Keratinocyte (primary cell): Measurements from ENCODE around the gene ENPP1. TPM values are rescaled to one million over a fixed set of nuclear protein-coding genes. Genes with fewer than 3 reads are reported as not detected.

Source experiments
- DNase-seq: peaks from one replicate; pipeline ENCODE4 v3.0.0-alpha.2; 2011; ENCODE audit warnings: low read depth, missing footprints, low spot score
- FAIRE-seq: peaks from 2 replicates; lab custom pipeline; 2011; peaks lifted over from hg19 to GRCh38; lab: Jason Lieb, UNC
- H2AFZ ChIP-seq: 2 replicates; pipeline ENCODE4 v1.6.0; 2012; ENCODE audit warnings: low read length, control low read depth, inconsistent platforms; ENCODE audit not compliant: control insufficient read depth
- H3K27ac ChIP-seq: 2 replicates; pipeline ENCODE4 v1.5.1; 2011; ENCODE audit warnings: low read length; ENCODE audit not compliant: control insufficient read depth, insufficient read depth
- H3K27me3 ChIP-seq: 3 replicates; pipeline ENCODE4 v1.6.0; 2011; ENCODE audit warnings: low read length; ENCODE audit not compliant: control insufficient read depth, insufficient read depth; ENCODE audit errors: extremely low read depth
- H3K36me3 ChIP-seq, 2 experiments: 2 replicates in 1 of 2; 3 replicates in 1 of 2; pipeline ENCODE4 v1.5.1; 2011; ENCODE audit warnings: low read length in 2 of 2, mild to moderate bottlenecking in 1 of 2; ENCODE audit not compliant: control insufficient read depth in 2 of 2, insufficient read depth in 2 of 2; ENCODE audit errors: extremely low read depth in 1 of 2
- H3K4me1 ChIP-seq: 3 replicates; pipeline ENCODE4 v1.5.1; 2011; ENCODE audit warnings: low read length; ENCODE audit not compliant: control insufficient read depth, insufficient read depth; ENCODE audit errors: extremely low read depth
- H3K4me2 ChIP-seq: 3 replicates; pipeline ENCODE4 v1.6.0; 2011; ENCODE audit warnings: low read depth, low read length; ENCODE audit not compliant: control insufficient read depth, insufficient read depth; ENCODE audit errors: extremely low read depth
- H3K4me3 ChIP-seq, 3 experiments: fragments of 200-600 bp in 1 of 3; sonication (generic) in 1 of 3; 2 replicates in 2 of 3; 3 replicates in 1 of 3; pipeline ENCODE4 v1.5.1; 2011 to 2016; ENCODE audit warnings: low read length in 3 of 3, mild to moderate bottlenecking in 3 of 3, control low read depth in 2 of 3, inconsistent platforms in 1 of 3, low read depth in 1 of 3, mixed read lengths in 1 of 3, mixed run types in 1 of 3, moderate library complexity in 1 of 3; ENCODE audit not compliant: control insufficient read depth in 2 of 3, insufficient read depth in 2 of 3; ENCODE audit errors: extremely low read depth in 1 of 3
- H3K79me2 ChIP-seq: 2 replicates; pipeline ENCODE4 v1.6.0; 2012; ENCODE audit warnings: low read length; ENCODE audit not compliant: control insufficient read depth, insufficient read depth
- H3K9ac ChIP-seq: 3 replicates; pipeline ENCODE4 v1.6.0; 2011; ENCODE audit warnings: low read length; ENCODE audit not compliant: control insufficient read depth, insufficient read depth; ENCODE audit errors: extremely low read depth
- H3K9me1 ChIP-seq: 3 replicates; pipeline ENCODE4 v1.6.0; 2011; ENCODE audit warnings: low read length; ENCODE audit not compliant: control insufficient read depth, insufficient read depth; ENCODE audit errors: extremely low read depth
- H3K9me3 ChIP-seq: 2 replicates; pipeline ENCODE4 v1.5.1; 2012; ENCODE audit warnings: low read depth, low read length; ENCODE audit not compliant: control insufficient read depth
- H4K20me1 ChIP-seq: 3 replicates; pipeline ENCODE4 v1.6.0; 2011; ENCODE audit warnings: low read length; ENCODE audit not compliant: control insufficient read depth, insufficient read depth; ENCODE audit errors: extremely low read depth
- EZH2 ChIP-seq: IDR thresholded peaks from one replicate; pipeline ENCODE4 v1.6.1; 2012; ENCODE audit warnings: inconsistent platforms, mild to moderate bottlenecking, low read length, moderate library complexity
- dilution Hi-C: fragments of 300-500 bp; cut with MboI; formaldehyde crosslinking; loops from one replicate; pipeline ENCODE4 v1.7.0; 2020; ENCODE audit warnings: low sequenced_read_pairs; ENCODE audit not compliant: extremely low pct_ligation_motif_present
- polyA plus RNA-seq, 5 experiments: library from polyadenylated mRNA; depleted of rRNA in 3 of 5; stranded (reverse) in 3 of 5; stranded (forward) in 1 of 5; unstranded in 1 of 5; fragments of >200 nt; gene quantifications; 1 replicate in 1 of 5; 2 replicates in 3 of 5; 3 replicates in 1 of 5; pipeline versions ENCODE4 v1.2.1 to v1.2.3, GENCODE V29; 2011 to 2012; ENCODE audit warnings: missing spikeins in 2 of 5, low read depth in 1 of 5, low replicate concordance in 1 of 5
- TF ChIP-seq, protein P1 (sequence below), 3 experiments: IDR thresholded peaks in 1 of 3; conservative IDR thresholded peaks in 1 of 3; optimal IDR thresholded peaks in 1 of 3; 2 replicates in 2 of 3; 3 replicates in 1 of 3; pipeline versions ENCODE3 to v1.5.1; 2011; ENCODE audit warnings: low read length in 3 of 3, mild to moderate bottlenecking in 3 of 3, moderate library complexity in 2 of 3, control low read depth in 1 of 3, inconsistent platforms in 1 of 3; ENCODE audit not compliant: insufficient read depth in 2 of 3; ENCODE audit errors: extremely low read depth in 1 of 3

Gene ENPP1
- polyA plus RNA-seq, 1 donor (not counting 4 experiments of a cell fraction or from before 2014, with no cell fraction given): 0.34 TPM

DNA sequence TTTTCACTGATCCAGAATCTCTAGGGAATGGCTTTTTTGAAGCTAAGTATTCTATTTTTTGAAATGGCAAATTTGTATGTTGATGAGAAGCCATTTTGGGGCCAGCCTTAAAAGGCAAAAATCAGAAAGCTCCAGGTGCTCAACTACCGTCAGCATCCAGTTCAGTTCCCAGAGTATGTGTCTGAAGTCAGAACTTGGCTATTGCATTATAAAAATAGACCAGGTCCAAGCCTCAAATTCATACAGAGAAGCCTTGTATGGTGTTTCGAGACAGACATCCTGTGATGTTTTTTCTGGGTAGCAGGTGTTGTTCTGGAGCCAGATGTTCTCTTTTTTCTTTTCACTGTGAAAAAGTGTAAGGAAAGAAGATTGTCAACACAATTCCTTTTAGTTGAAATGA lies 75.2 kb downstream of the ENPP1 start:
- FAIRE-seq (no peak), DNase-seq (no peak)
- TF ChIP-seq EZH2: no peak
- TF ChIP-seq, protein P1, sequence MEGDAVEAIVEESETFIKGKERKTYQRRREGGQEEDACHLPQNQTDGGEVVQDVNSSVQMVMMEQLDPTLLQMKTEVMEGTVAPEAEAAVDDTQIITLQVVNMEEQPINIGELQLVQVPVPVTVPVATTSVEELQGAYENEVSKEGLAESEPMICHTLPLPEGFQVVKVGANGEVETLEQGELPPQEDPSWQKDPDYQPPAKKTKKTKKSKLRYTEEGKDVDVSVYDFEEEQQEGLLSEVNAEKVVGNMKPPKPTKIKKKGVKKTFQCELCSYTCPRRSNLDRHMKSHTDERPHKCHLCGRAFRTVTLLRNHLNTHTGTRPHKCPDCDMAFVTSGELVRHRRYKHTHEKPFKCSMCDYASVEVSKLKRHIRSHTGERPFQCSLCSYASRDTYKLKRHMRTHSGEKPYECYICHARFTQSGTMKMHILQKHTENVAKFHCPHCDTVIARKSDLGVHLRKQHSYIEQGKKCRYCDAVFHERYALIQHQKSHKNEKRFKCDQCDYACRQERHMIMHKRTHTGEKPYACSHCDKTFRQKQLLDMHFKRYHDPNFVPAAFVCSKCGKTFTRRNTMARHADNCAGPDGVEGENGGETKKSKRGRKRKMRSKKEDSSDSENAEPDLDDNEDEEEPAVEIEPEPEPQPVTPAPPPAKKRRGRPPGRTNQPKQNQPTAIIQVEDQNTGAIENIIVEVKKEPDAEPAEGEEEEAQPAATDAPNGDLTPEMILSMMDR (optimal IDR thresholded peaks at IDR 0.05 in 1 of 3, IDR thresholded peaks at IDR 0.05 in 1 of 3, conservative IDR thresholded peaks at IDR 0.05 in 1 of 3; ENCODE audit: extremely low read depth in 1 of 3, insufficient read depth in 2 of 3, low read length in 3 of 3): no peak
- H3K4me2 ChIP-seq: no peak overlapping the region
- no peaks in the 10 kb centered on the region for H4K20me1 ChIP-seq
- no peaks in the 10 kb centered on the region for H3K36me3 ChIP-seq
- no peak overlapping the region for H2AFZ ChIP-seq
- H3K4me1 ChIP-seq: no peaks in the 10 kb centered on the region
- dilution Hi-C loops: no loop called here
- no peak overlapping the region for H3K27ac ChIP-seq
- H3K4me3 ChIP-seq: no peak overlapping the region
- no peaks in the 10 kb centered on the region for H3K79me2 ChIP-seq
- no peaks in the 10 kb centered on the region for H3K27me3 ChIP-seq
- no peak overlapping the region for H3K9ac ChIP-seq
- no peaks in the 10 kb centered on the region for H3K9me1 ChIP-seq
- H3K9me3 ChIP-seq: no peaks in the 10 kb centered on the region

DNA sequence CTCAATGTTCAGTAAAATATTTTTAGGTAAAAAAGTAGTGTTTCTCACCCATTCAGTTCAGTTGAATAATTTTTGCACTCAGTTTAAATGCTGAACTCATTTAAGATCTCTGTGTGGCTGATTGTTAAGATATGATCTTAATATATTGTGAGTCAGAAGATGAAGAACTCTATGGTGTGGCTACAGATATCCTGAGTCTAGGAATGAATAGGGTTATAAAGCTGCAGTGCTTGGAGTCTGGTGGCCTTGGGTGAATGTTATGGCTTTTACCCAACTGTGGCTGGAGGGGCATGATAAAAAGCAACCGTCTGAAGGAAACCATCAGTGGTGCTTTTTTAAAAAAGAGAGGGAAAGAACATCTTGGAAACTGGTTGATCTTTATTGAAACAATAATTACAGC lies 77.4 kb downstream of the ENPP1 start:
- no peaks in the 10 kb centered on the region for H3K36me3 ChIP-seq
- dilution Hi-C loops: no loop called here
- FAIRE-seq: no peak

More for the DNA sequence above, 77.4 kb downstream of the ENPP1 start:
- Histone ChIP-seq H3K27ac (no peak overlapping the region), H3K79me2 (no peaks in the 10 kb centered on the region), H4K20me1 (no peaks in the 10 kb centered on the region), H3K9ac (no peak overlapping the region), H3K9me1 (no peaks in the 10 kb centered on the region), H3K4me1 (no peaks in the 10 kb centered on the region), H2AFZ (no peak overlapping the region), H3K9me3 (no peaks in the 10 kb centered on the region), H3K27me3 (no peaks in the 10 kb centered on the region), H3K4me2 (no peak overlapping the region), H3K4me3 (no peak overlapping the region)
- TF ChIP-seq, protein P1 (optimal IDR thresholded peaks at IDR 0.05 in 1 of 3, IDR thresholded peaks at IDR 0.05 in 1 of 3, conservative IDR thresholded peaks at IDR 0.05 in 1 of 3; ENCODE audit: extremely low read depth in 1 of 3, insufficient read depth in 2 of 3, low read length in 3 of 3): no peak
- no peak for TF ChIP-seq EZH2
- no peak for DNase-seq
